Endothelial cell of umbilical vein (primary cell): Measurements from ENCODE around the gene PIK3AP1. TPM values are rescaled to one million over a fixed set of nuclear protein-coding genes. Genes with fewer than 3 reads are reported as not detected.

Source experiments
- BruUV-seq: library from RNA; stranded (reverse); fragments of 400-500 nt; replicated peaks from 2 replicates; lab custom pipeline; 2021; lab: Mats Ljungman, UMichigan
- CTCF ChIA-PET: fragments of 300-600, 350-600 bp; sonication (Branson Sonifier 250); formaldehyde crosslinking; loops from one replicate; lab custom pipeline; 2021; ENCODE audit warnings: antibody characterized with exemption, inconsistent platforms; lab: Charles Lee
- POLR2A ChIA-PET: fragments of 300-600, 350-600 bp; sonication (Branson Sonifier 250); formaldehyde crosslinking; loops from one replicate; lab custom pipeline; 2021; ENCODE audit warnings: antibody characterized with exemption, inconsistent platforms; lab: Charles Lee
- DNase-seq: peaks from one replicate; pipeline ENCODE4 v3.0.0-alpha.2; 2011; ENCODE audit warnings: low read depth, low spot score
- FAIRE-seq: peaks from 2 replicates; lab custom pipeline; 2011; peaks lifted over from hg19 to GRCh38; lab: Jason Lieb, UNC
- H2AFZ ChIP-seq: 2 replicates; pipeline ENCODE4 v1.6.0; 2012; ENCODE audit warnings: low read depth, low read length, control low read depth, inconsistent platforms
- H3K27ac ChIP-seq: 2 replicates; pipeline ENCODE4 v1.5.1; 2011; ENCODE audit warnings: low read depth, mild to moderate bottlenecking, control low read depth, low read length, moderate library complexity; ENCODE audit not compliant: insufficient read depth
- H3K27me3 ChIP-seq, 2 experiments: 2 replicates each; pipeline versions ENCODE4 v1.6.0 to v1.6.1; 2011; ENCODE audit warnings: low read length in 2 of 2, mixed read lengths in 1 of 2; ENCODE audit not compliant: control insufficient read depth in 2 of 2, insufficient read depth in 2 of 2
- H3K36me3 ChIP-seq, 2 experiments: 2 replicates in 1 of 2; 3 replicates in 1 of 2; pipeline ENCODE4 v1.5.1; 2011; ENCODE audit warnings: low read length in 2 of 2, mild to moderate bottlenecking in 1 of 2, moderate library complexity in 1 of 2; ENCODE audit not compliant: control insufficient read depth in 2 of 2, insufficient read depth in 2 of 2; ENCODE audit errors: extremely low read depth in 1 of 2
- H3K4me1 ChIP-seq: 3 replicates; pipeline ENCODE4 v1.5.1; 2011; ENCODE audit warnings: mild to moderate bottlenecking, low read length; ENCODE audit not compliant: control insufficient read depth, insufficient read depth; ENCODE audit errors: extremely low read depth
- H3K4me2 ChIP-seq: 2 replicates; pipeline ENCODE4 v1.6.1; 2011; ENCODE audit warnings: low read length, control low read depth, mixed read lengths; ENCODE audit not compliant: insufficient read depth
- H3K4me3 ChIP-seq, 3 experiments: fragments of 200-600 bp in 1 of 3; sonication (generic), shearing (Covaris generic) in 1 of 3; replicated peaks in 1 of 3; 2 replicates each; pipeline ENCODE4 v1.5.1; 2011 to 2016; ENCODE audit warnings: control low read depth in 3 of 3, low read length in 3 of 3, mild to moderate bottlenecking in 2 of 3, inconsistent platforms in 1 of 3, low read depth in 1 of 3, moderate library complexity in 1 of 3; ENCODE audit not compliant: insufficient read depth in 1 of 3
- H3K79me2 ChIP-seq: 2 replicates; pipeline ENCODE4 v1.6.0; 2012; ENCODE audit warnings: low read length, inconsistent platforms; ENCODE audit not compliant: control insufficient read depth, insufficient read depth
- H3K9ac ChIP-seq: replicated peaks from 2 replicates; pipeline ENCODE3; 2011; ENCODE audit warnings: low read length, control low read depth; ENCODE audit not compliant: insufficient read depth; ENCODE audit errors: extremely low read depth
- H3K9me1 ChIP-seq: replicated peaks from 3 replicates; pipeline ENCODE4 v1.6.0; 2011; ENCODE audit warnings: mild to moderate bottlenecking, low read length; ENCODE audit not compliant: control insufficient read depth, insufficient read depth; ENCODE audit errors: extremely low read depth
- H3K9me3 ChIP-seq: replicated peaks from 2 replicates; pipeline ENCODE4 v1.5.1; 2012; ENCODE audit warnings: low read length, inconsistent platforms; ENCODE audit not compliant: control insufficient read depth, insufficient read depth
- H4K20me1 ChIP-seq: replicated peaks from 2 replicates; pipeline ENCODE3; 2011; ENCODE audit warnings: mild to moderate bottlenecking, low read length; ENCODE audit not compliant: control insufficient read depth, insufficient read depth; ENCODE audit errors: extremely low read depth
- MAX ChIP-seq: IDR thresholded peaks from 2 replicates; pipeline ENCODE4 v1.6.1; 2011; ENCODE audit not compliant: insufficient read depth, insufficient read length
- POLR2AphosphoS5 ChIP-seq: IDR thresholded peaks from 2 replicates; pipeline ENCODE4 v1.6.1; 2012; ENCODE audit warnings: low read depth, mild to moderate bottlenecking, control low read depth, low read length, moderate library complexity; ENCODE audit not compliant: insufficient read depth
- dilution Hi-C: fragments of 300-500 bp; cut with MboI; formaldehyde crosslinking; loops from one replicate; pipeline ENCODE4 v1.15.0; 2019; ENCODE audit warnings: low sequenced_read_pairs; ENCODE audit not compliant: extremely low pct_ligation_motif_present
- intact Hi-C: fragments of 100-400 bp; cut with micrococcal nuclease; formaldehyde crosslinking; loops from one replicate; pipeline ENCODE4 v1.10.0; 2022
- polyA plus RNA-seq, 4 experiments: library from polyadenylated mRNA; depleted of rRNA in 3 of 4; stranded (reverse) in 3 of 4; unstranded in 1 of 4; fragments of >200 nt; gene quantifications; 2 replicates each; pipeline versions ENCODE4 v1.2.1 to v1.2.3, GENCODE V29; 2011 to 2012; ENCODE audit warnings: missing spikeins in 1 of 4
- total RNA-seq: library from RNA; stranded (reverse); gene quantifications from 2 replicates; pipeline ENCODE4 v1.2.3, GENCODE V29; 2021

Gene PIK3AP1
- total and polyA plus RNA-seq, 2 donors (not counting 3 experiments of a cell fraction or from before 2014, with no cell fraction given): 0.04 TPM; not detected in 1

- FAIRE-seq (no peak), DNase-seq (no peak)
- Histone ChIP-seq H3K4me3 (no peak overlapping the region), H3K36me3 (no peaks in the 10 kb centered on the region), H4K20me1 (no peaks in the 10 kb centered on the region), H3K4me2 (no peak overlapping the region), H3K4me1 (no peaks in the 10 kb centered on the region), H2AFZ (no peak overlapping the region), H3K27me3 (peaks cover 0 to 3% of the 10 kb centered on the region in 2 experiments), H3K9me3 (no peaks in the 10 kb centered on the region), H3K79me2 (no peaks in the 10 kb centered on the region), H3K27ac (no peak overlapping the region), H3K9ac (no peak overlapping the region), H3K9me1 (no peaks in the 10 kb centered on the region)
- CTCF ChIA-PET: interaction anchor here (0.8 kb wide), 1 partner anchor 16 kb away, joined by 3 read pairs; no protein-coding TSS in a partner anchor
- dilution Hi-C loops (no loop called here), intact Hi-C loops (no loop called here)
- BruUV-seq: no TSS peak
- POLR2A ChIA-PET: no interaction called here
- TF ChIP-seq POLR2AphosphoS5: no peak
These were observed 63.5 kb downstream of the PIK3AP1 start for GRCh38 chr10:96656839-96657238.

- no peaks in the 10 kb centered on the region for H4K20me1 ChIP-seq
- intact Hi-C loops: no loop called here
- dilution Hi-C loops: no loop called here
- no peaks in the 10 kb centered on the region for H3K9me1 ChIP-seq
- DNase-seq: no peak
- H3K9ac ChIP-seq: no peak overlapping the region
- H3K9me3 ChIP-seq: no peaks in the 10 kb centered on the region
- no peak for TF ChIP-seq MAX
- H3K4me3 ChIP-seq: no peak overlapping the region
- POLR2A ChIA-PET: no interaction called here
- H2AFZ ChIP-seq: no peak overlapping the region
- H3K27ac ChIP-seq: no peak overlapping the region
- H3K79me2 ChIP-seq: no peaks in the 10 kb centered on the region
- no TSS peak for BruUV-seq
- H3K4me1 ChIP-seq: no peaks in the 10 kb centered on the region
- FAIRE-seq: no peak
- CTCF ChIA-PET: interaction anchor here (1.0 kb wide), 1 partner anchor 15 kb away, joined by 3 read pairs; no protein-coding TSS in a partner anchor
- H3K27me3 ChIP-seq: peaks cover 0 to 3% of the 10 kb centered on the region in 2 experiments
- no peaks in the 10 kb centered on the region for H3K36me3 ChIP-seq
- H3K4me2 ChIP-seq: no peak overlapping the region
These were observed 64.1 kb downstream of the PIK3AP1 start for GRCh38 chr10:96656198-96656577.
